Right lobe of liver (tissue), 4 donors: ENCODE results near the gene HYDIN.

Experiments
- CTCF ChIP-seq, 4 donors: fragments of 200-600 bp in 3 of 4; fragments of 450-650 bp in 1 of 4; IDR thresholded peaks; one replicate each; pipeline versions ENCODE4 v1.5.1 to v1.8.0; 2016 to 2022; ENCODE audit warnings: antibody characterized with exemption in 4 of 4, mild to moderate bottlenecking in 2 of 4
- POLR2A ChIP-seq: fragments of 450-650 bp; IDR thresholded peaks from one replicate; pipeline ENCODE4 v1.6.1; 2017; ENCODE audit warnings: antibody characterized with exemption, mild to moderate bottlenecking
- donor health status: DM: no; HTN: no; CAD: no.
- donor health status: DM: no; HTN: no; CAD: no.
- donor health status: DM: no; HTN: yes; CAD: no.

DNA sequence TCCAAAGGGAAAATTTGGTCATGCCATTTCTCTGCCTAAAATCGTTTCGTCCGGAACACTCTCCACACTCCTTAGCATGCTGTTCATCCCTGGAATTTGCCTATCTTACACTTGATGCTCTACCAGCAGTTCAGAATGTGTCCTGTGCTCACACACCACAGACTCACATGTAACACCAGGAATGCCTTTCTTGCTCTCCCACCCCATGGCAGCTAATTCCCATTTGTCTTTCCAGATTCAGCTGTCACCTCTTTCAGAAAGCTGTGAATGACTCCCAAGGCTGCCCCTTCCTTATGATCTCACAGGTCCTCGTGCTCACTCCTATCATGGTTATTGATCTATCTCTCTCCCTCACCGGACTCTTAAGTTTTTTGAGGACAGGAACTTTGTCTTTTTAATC lies 38.1 kb downstream of the HYDIN start:
- no peak for TF ChIP-seq CTCF (IDR thresholded peaks at IDR 0.05)
- no peak for TF ChIP-seq POLR2A
